ENCODE measurements around the gene CD48.

CD48 gene

GRCh38 chr1:160711602-160712311 lies at the start of gene CD48:
Gene CD48 (minus strand): TSS chr1:160711822. CDS start chr1:160711763, 59 bp downstream.
- no peak for DNase-seq (ENCODE audit: low spot score)

GRCh38 chr1:160761046-160761445 lies 49.4 kb upstream of the CD48 start:
- DNase-seq (ENCODE audit: low spot score), result no peak

DNA sequence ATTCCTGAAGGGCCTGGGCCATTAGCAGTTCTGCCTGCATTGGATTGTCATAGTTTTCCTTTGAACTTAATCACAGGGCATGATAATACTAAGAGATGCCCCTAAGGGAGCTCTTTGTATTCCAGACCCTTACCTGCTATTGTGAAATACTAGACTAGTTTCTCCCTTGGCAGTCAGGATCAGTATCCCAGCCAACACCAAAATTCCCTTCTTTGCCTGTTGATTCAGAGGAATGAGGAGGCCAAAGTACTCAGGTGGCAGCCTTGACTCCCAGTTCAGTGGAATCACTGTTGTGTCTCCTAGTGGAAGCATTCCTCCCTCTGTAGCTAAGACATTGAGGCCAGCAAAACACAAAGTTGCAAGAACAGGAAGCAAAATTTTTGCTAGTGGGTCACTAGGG lies 48.1 kb upstream of the CD48 start:
- DNase-seq (ENCODE audit: low spot score), result no peak

DNA sequence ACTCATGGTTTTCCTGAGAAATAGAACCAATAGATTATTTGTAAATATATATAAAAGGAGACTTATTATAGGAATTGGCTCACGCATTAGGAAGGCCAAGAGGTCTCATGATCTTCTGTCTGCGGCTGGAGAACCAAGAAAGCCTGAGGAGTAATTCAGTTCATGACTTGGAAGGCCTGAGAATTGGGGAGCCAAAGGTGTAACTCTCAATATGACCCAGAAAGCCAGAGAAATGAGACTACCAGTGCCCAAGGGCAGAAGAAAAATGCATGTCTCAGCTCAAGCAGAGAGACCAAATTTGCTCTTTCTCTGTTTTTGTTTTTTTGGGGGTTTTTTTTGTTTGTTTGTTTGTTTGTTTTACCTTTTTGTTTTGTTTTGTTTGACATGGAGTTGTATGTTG lies 46.9 kb upstream of the CD48 start:
- no peak for DNase-seq (ENCODE audit: low spot score)

- no peak for DNase-seq (ENCODE audit: low spot score)
These were observed 45.2 kb upstream of the CD48 start for GRCh38 chr1:160756849-160757201.

- DNase-seq (ENCODE audit: low spot score), result no peak
These were observed 44.6 kb upstream of the CD48 start for GRCh38 chr1:160755911-160756848.

- no peak for DNase-seq (ENCODE audit: low spot score)
These were observed 43.8 kb upstream of the CD48 start for GRCh38 chr1:160755461-160755860.

GRCh38 chr1:160753594-160753993 lies 42.0 kb upstream of the CD48 start:
- DNase-seq (ENCODE audit: low spot score), result no peak

- DNase-seq (ENCODE audit: low spot score), result no peak
These were observed 41.3 kb upstream of the CD48 start for GRCh38 chr1:160752924-160753323.

GRCh38 chr1:160752406-160752805 lies 40.8 kb upstream of the CD48 start:
- DNase-seq (ENCODE audit: low spot score), result no peak

DNA sequence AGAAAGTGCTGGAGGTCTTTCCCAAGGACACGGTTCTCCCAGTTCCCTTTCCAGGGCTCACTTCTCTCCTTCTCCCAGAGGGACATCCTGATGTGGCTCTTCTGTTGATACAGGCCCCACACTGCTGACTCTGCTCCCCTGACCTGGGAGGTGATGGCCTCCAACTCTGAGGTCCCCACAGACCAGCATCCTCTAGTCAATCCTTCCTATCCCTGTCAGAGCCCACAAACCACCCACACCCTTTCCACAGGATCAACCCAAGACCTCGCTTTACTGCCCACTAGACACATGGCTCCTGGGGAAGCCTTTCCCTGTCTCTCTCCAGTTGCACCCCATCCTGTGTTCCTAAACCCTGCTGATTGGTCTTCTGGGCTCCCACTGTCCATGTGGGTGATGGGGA lies 39.0 kb upstream of the CD48 start:
- no peak for DNase-seq (ENCODE audit: low spot score)

- DNase-seq (ENCODE audit: low spot score), result no peak
These were observed 37.3 kb upstream of the CD48 start for GRCh38 chr1:160748878-160749269.

DNA sequence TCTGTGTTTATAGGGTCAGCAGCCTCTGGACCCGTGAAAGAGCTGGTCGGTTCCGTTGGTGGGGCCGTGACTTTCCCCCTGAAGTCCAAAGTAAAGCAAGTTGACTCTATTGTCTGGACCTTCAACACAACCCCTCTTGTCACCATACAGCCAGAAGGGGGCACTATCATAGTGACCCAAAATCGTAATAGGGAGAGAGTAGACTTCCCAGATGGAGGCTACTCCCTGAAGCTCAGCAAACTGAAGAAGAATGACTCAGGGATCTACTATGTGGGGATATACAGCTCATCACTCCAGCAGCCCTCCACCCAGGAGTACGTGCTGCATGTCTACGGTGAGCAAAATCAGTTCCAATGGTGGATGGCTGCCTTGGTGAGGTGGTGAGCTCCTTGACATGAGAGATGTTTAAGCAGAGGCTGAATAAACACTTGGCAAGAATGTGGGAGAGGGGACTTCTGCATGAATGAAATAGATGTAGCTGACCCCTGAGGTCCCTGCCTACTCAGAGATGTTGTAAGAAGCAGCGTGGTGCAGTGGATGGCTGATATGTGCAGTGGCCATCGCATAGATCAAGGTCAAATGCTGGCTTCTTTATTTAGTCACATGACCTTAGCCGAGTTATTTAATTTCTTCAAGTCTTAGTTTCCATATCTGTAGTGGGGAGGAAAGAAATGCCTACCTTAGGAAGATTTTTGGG lies 36.7 kb upstream of the CD48 start:
- no peak for DNase-seq (ENCODE audit: low spot score)

DNA sequence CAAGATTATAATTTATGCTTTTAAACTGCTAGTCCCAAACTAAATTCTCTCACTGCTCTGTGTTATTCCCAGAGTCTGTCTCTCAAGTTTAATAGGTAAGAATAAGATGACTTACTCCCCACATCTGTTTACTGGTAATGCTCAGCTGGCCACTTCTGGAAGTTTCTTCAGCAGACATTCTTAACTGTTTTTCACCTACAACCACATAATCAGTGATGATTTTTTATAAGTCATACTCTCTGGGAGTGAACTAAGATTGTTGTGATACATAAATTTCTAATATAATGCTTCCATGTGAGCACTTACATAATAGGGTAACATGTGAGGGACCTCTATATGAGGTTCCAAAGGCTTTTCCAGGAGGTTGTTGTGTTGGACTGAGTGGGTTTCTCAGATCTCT lies 36.1 kb upstream of the CD48 start:
- no peak for DNase-seq (ENCODE audit: low spot score)

DNA sequence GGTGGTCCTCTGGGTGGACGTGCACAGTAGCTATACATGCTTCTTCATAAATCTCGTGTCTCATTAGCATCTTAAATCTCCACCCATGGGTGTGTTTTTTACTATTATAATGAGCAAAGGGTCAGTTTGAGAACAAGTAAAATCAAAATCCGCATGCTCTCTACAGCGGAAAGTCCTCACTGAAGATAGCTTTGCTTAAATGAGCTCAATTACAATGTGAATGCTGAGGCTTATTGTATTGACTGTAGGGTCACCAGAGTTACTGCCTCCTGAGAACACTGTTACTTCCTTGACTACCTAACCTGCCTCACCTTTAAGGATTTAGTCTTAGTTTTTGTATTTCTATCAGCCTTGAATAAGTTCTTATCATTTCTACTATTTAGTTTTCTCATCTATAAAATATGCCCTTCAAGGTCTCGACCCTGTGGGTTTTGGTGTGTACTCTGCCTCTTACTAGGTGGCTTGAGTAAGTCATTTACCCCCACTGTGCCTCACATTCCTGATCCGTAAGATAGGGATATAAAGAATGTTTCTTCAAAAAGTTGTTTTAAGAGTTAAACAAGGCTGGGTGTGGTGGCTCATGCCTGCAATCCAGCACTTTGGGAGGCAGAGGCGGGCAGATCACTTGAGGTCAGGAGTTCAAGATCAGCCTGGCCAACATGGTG lies 35.3 kb upstream of the CD48 start:
- DNase-seq (ENCODE audit: low spot score), result no peak

DNA sequence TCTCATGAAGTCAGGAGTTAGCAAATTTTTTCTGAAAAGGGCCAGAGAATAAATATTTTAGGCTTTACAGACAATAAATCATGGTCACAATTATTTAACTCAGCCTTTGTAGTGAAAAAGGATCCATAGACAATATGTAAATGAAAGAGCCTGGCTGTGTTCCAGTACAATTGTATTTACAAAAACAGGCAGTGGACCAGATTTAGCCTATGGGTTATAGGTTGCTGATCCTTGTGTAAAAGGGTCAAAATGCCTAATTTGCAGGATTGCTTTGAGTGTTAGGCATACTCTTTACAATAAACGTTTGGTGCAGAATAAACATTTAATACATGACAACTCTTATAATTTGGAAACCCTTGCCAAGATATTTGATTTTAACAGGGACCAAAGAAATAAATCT lies 33.9 kb upstream of the CD48 start:
- DNase-seq (ENCODE audit: low spot score), result no peak

DNA sequence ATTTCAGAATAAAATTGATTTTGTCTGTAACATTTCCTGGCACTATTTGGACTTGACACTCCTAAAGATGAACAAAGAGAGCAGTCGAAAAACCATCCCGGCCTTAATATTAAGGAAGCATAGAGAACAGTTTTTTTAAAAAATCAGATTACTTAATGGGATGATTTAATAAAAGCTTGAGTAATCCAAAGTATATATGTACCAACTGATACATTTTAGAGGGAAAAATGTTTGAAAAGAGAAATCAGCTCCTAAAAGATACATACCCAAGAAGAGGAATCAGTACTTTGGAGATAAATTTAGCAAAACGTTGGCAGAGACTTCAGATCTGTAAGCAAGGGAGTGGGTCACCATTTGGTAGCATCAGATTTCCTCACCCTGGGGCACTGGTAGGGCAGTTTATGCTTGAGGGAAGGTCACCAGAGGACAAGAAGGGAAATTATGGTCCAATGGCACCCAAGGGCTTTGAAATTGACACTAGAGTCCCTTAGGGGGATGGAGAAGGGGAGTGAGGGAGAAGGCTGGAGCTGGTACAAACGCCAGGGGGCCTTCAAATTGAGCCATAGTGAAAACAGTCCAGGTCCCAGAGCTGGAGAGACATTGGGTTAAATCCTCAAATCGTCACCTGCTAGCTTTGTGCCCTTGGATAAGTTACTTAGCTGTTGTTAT lies 33.4 kb upstream of the CD48 start:
- no peak for DNase-seq (ENCODE audit: low spot score)

DNA sequence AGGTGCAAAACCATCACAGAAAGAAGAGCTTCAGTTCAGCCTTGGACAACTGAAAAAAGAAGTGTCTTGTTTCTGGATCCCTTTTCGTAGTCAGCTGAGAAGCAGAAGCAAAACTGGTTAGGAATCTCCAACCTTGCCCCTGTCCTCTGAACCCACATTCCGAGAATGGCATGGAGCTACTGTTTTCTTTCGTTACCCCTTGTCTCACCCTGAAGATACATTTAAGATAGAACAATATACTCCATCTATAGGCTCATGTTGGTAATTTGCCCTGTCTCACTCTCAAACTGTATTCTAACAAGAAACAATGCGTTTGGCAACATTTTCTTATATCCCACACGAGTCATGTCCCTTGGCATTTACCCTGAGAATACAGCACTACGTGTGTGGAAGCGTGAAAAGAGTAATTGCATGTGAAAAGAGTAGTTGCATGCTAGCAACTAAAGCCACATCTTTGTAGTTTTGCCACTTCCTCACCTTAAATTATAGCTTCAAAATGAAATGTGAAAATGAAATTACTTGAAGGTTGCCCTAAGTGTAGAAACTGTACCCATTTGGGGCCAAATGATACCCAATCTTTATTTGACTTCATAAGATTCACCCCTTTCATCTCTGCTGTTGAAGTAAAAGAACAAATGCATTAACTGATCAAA lies 32.7 kb upstream of the CD48 start:
- DNase-seq (ENCODE audit: low spot score), result no peak

DNA sequence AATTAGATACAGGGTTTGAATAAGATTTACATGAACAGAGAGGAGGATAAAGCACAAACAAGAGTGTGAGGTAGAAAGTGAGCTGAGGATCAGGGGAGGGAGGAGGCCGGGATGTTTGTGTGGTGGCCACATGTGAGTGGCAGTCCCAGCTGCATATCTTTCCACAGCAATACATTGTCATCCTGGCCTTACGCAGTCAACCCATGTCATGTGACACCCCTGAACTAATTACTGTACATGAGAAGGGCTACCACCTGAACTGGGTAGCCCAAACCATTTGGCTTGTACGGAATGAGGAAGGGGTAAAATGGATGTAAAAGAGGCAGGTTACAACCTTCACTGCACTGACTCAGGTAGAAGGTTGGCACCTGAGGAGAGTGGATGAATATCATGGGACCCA lies 31.6 kb upstream of the CD48 start:
- no peak for DNase-seq (ENCODE audit: low spot score)

DNA sequence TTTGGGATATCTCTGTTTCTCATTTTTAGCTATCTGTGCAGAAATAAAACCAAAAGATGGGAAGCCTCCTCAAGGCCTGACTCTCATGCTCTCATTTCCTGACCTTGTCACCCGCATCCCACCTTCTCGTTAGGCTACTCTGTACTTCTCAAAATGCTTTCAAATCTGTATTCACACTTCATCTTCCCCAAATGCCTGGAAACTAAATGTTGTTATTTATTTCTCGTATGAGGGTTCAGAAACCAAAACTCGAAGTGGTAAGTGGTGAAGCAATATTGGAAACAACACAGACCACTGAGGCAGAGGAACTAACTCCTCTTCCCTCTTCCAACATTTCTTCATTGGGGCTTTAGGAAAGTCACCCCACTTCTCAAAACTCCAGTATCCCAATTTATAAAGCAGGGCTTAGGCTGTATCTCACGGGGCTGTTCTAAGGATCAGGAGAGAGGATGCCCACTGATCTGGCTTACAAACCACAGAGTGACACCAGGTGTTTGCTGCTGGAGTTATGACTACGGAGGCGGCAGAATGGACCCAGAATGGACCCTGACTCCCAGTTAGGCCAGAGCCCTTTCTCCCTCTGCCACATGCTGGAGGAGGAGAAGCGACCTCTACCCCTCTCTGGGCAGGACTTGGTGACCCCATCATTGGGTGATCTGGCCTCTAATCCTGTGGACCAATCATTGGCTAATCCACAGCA lies 31.0 kb upstream of the CD48 start:
- DNase-seq (ENCODE audit: low spot score), result no peak
